ENCODE measurements around the gene HSP90B1. TPM values are rescaled to one million over a fixed set of nuclear protein-coding genes. Genes with fewer than 3 reads are reported as not detected.

HSP90B1 gene
- total RNA-seq, 1 experiment from 2014 or later = 864 TPM

DNA sequence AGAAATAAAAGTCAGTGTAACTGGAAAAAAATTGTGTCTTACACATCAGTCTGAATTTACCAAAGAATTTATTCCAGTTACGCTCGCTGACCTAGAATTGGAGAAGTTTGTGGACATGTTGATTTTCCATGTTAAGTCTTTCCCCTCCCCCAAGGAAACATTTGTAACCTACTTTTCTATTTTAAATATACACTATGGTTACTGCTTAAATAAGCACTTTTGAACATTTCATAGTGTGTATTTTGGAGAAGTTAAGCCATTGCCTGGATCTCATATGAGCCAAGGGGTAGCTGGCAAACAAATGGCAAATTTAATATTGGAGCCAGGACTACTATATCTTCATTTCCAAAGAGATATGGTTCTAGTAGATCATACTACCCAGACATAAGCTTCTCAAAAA is 46.3 kb upstream of the HSP90B1 start:
- peaks cover 9% of the 10 kb centered on the region for H3K4me1 Mint-ChIP-seq
- H3K27ac Mint-ChIP-seq = no peak overlapping the region
- TF ChIP-seq PRRX2 (CRISPR knock-in tag; IDR thresholded peaks at IDR 0.05) (no peak), ATF1 (CRISPR knock-in tag; IDR thresholded peaks at IDR 0.05) (no peak), FOXP1 (CRISPR knock-in tag; IDR thresholded peaks at IDR 0.05; ENCODE audit: borderline replicate concordance) (no peak), ESRRA (CRISPR knock-in tag; IDR thresholded peaks at IDR 0.05; ENCODE audit: borderline replicate concordance) (no peak), GABPB1 (CRISPR knock-in tag; IDR thresholded peaks at IDR 0.05) (no peak)
- TF ChIP-seq, protein P1, sequence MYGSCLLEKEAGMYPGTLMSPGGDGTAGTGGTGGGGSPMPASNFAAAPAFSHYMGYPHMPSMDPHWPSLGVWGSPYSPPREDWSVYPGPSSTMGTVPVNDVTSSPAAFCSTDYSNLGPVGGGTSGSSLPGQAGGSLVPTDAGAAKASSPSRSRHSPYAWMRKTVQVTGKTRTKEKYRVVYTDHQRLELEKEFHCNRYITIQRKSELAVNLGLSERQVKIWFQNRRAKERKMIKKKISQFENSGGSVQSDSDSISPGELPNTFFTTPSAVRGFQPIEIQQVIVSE (CRISPR knock-in tag; IDR thresholded peaks at IDR 0.05; ENCODE audit: borderline replicate concordance) = no peak
- TF ChIP-seq, protein P2, sequence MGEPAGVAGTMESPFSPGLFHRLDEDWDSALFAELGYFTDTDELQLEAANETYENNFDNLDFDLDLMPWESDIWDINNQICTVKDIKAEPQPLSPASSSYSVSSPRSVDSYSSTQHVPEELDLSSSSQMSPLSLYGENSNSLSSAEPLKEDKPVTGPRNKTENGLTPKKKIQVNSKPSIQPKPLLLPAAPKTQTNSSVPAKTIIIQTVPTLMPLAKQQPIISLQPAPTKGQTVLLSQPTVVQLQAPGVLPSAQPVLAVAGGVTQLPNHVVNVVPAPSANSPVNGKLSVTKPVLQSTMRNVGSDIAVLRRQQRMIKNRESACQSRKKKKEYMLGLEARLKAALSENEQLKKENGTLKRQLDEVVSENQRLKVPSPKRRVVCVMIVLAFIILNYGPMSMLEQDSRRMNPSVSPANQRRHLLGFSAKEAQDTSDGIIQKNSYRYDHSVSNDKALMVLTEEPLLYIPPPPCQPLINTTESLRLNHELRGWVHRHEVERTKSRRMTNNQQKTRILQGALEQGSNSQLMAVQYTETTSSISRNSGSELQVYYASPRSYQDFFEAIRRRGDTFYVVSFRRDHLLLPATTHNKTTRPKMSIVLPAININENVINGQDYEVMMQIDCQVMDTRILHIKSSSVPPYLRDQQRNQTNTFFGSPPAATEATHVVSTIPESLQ (CRISPR knock-in tag; IDR thresholded peaks at IDR 0.05) = no peak
- POLR2A ChIA-PET = no interaction called here
- no peak overlapping the region for H3K4me3 Mint-ChIP-seq
- ATAC-seq (no peak), DNase-seq (ENCODE audit: low spot score) (no peak)
- CTCF ChIA-PET = interaction anchor here (0.9 to 1.1 kb wide), 4 partner anchors 16 to 163 kb away, joined by 3 to 5 read pairs (median 3); a partner anchor contains a TSS
- no peaks in the 10 kb centered on the region for H3K27me3 Mint-ChIP-seq (ENCODE audit: low read depth)
- no peaks in the 10 kb centered on the region for H3K9me3 Mint-ChIP-seq
- no peaks in the 10 kb centered on the region for H3K36me3 Mint-ChIP-seq

DNA sequence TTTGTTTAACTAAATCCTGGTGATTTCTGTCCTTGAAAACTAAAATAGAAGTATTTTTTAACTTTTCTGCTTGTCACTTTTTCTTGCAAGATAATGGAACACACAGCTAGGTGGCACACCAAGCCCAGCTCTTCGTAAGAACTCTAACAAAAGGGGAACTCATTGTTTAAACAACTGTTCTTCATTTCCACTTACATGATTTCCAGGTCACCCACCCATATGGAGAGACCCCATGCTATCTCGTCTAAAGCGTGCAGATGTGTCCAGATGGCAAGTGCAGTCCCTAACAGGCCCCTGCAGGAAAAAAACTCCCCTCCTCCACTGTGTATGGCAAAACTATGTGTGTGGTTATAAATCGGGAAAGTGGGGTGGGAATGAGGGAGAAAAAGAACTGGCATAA is 45.9 kb upstream of the HSP90B1 start:
- Mint-ChIP-seq H3K4me1 (peaks cover 9% of the 10 kb centered on the region), H3K9me3 (no peaks in the 10 kb centered on the region), H3K4me3 (no peak overlapping the region), H3K36me3 (no peaks in the 10 kb centered on the region), H3K27me3 (ENCODE audit: low read depth) (no peaks in the 10 kb centered on the region), H3K27ac (no peak overlapping the region)
- CTCF ChIA-PET = interaction anchor here (0.9 to 1.1 kb wide), 4 partner anchors 15 to 163 kb away, joined by 3 to 5 read pairs (median 3); a partner anchor contains a TSS
- ATAC-seq (no peak), DNase-seq (ENCODE audit: low spot score) (no peak)
- TF ChIP-seq ATF1 (CRISPR knock-in tag; IDR thresholded peaks at IDR 0.05) (no peak), NFATC4 (CRISPR knock-in tag; IDR thresholded peaks at IDR 0.05) (no peak), ZNF416 (CRISPR knock-in tag; IDR thresholded peaks at IDR 0.05) (no peak), ELF4 (CRISPR knock-in tag; IDR thresholded peaks at IDR 0.05; ENCODE audit: low read depth) (no peak), PRRX2 (CRISPR knock-in tag; IDR thresholded peaks at IDR 0.05) (no peak), CBFB (CRISPR knock-in tag; IDR thresholded peaks at IDR 0.05; ENCODE audit: low read depth) (no peak), ZNF423 (CRISPR knock-in tag; IDR thresholded peaks at IDR 0.05) (no peak), OVOL2 (CRISPR knock-in tag; IDR thresholded peaks at IDR 0.05; ENCODE audit: borderline replicate concordance) (no peak)
- TF ChIP-seq, protein P3, sequence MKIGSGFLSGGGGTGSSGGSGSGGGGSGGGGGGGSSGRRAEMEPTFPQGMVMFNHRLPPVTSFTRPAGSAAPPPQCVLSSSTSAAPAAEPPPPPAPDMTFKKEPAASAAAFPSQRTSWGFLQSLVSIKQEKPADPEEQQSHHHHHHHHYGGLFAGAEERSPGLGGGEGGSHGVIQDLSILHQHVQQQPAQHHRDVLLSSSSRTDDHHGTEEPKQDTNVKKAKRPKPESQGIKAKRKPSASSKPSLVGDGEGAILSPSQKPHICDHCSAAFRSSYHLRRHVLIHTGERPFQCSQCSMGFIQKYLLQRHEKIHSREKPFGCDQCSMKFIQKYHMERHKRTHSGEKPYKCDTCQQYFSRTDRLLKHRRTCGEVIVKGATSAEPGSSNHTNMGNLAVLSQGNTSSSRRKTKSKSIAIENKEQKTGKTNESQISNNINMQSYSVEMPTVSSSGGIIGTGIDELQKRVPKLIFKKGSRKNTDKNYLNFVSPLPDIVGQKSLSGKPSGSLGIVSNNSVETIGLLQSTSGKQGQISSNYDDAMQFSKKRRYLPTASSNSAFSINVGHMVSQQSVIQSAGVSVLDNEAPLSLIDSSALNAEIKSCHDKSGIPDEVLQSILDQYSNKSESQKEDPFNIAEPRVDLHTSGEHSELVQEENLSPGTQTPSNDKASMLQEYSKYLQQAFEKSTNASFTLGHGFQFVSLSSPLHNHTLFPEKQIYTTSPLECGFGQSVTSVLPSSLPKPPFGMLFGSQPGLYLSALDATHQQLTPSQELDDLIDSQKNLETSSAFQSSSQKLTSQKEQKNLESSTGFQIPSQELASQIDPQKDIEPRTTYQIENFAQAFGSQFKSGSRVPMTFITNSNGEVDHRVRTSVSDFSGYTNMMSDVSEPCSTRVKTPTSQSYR (CRISPR knock-in tag; IDR thresholded peaks at IDR 0.05) = no peak
- POLR2A ChIA-PET = no interaction called here

DNA sequence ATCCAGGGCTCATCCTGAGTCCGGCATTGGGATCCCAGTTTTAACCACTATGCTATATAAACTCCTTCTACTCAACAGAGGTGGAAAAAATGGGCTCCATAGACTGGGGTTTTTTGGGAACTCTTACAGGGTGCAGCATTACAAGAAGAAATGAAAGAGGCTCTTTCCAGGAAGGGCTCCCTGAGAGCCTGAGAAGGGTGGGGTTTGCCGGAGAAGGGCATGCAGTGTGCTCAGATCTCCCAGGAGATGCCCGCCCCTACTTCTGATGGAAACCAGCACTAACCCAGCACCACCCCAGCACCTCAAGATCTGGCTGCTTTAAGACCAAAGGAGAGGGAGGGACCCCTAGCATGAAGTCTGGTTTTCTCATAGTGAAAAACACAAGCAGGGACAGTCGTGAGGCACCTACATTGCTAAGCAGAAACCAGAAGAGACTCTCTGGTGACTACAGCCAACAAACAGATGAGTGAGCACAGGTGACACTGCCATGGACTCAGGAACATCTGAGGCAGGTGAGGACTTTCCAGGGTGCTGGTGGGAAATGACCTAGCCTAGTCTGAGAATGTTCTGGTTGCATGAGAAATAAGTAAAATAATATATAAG is 43.9 kb upstream of the HSP90B1 start:
- no peaks in the 10 kb centered on the region for H3K9me3 Mint-ChIP-seq
- no peak for ATAC-seq
- H3K4me1 Mint-ChIP-seq = no peaks in the 10 kb centered on the region
- no peaks in the 10 kb centered on the region for H3K36me3 Mint-ChIP-seq
- DNase-seq (ENCODE audit: low spot score) = no peak
- H3K4me3 Mint-ChIP-seq = no peak overlapping the region
- H3K27me3 Mint-ChIP-seq (ENCODE audit: low read depth) = no peaks in the 10 kb centered on the region
- no peak overlapping the region for H3K27ac Mint-ChIP-seq
- ChIA-PET CTCF (interaction anchor here (0.6 kb wide), 1 partner anchor 43 kb away, joined by 3 read pairs; no protein-coding TSS in a partner anchor), POLR2A (no interaction called here)
- TF ChIP-seq TP53 (CRISPR knock-in tag; IDR thresholded peaks at IDR 0.05) = no peak
- TF ChIP-seq, protein P4, sequence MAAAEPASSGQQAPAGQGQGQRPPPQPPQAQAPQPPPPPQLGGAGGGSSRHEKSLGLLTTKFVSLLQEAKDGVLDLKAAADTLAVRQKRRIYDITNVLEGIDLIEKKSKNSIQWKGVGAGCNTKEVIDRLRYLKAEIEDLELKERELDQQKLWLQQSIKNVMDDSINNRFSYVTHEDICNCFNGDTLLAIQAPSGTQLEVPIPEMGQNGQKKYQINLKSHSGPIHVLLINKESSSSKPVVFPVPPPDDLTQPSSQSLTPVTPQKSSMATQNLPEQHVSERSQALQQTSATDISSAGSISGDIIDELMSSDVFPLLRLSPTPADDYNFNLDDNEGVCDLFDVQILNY (CRISPR knock-in tag; IDR thresholded peaks at IDR 0.05) = no peak
- TF ChIP-seq NFATC4 (CRISPR knock-in tag; IDR thresholded peaks at IDR 0.05) = no peak
- TF ChIP-seq NFYB (CRISPR knock-in tag; conservative IDR thresholded peaks at IDR 0.05; ENCODE audit: low read depth) = no peak
- no peak for TF ChIP-seq ZBTB21 (CRISPR knock-in tag; IDR thresholded peaks at IDR 0.05; ENCODE audit: borderline replicate concordance)
- TF ChIP-seq ZNF317 (CRISPR knock-in tag; IDR thresholded peaks at IDR 0.05; ENCODE audit: borderline replicate concordance, low read depth) = no peak
- TF ChIP-seq, protein P5, sequence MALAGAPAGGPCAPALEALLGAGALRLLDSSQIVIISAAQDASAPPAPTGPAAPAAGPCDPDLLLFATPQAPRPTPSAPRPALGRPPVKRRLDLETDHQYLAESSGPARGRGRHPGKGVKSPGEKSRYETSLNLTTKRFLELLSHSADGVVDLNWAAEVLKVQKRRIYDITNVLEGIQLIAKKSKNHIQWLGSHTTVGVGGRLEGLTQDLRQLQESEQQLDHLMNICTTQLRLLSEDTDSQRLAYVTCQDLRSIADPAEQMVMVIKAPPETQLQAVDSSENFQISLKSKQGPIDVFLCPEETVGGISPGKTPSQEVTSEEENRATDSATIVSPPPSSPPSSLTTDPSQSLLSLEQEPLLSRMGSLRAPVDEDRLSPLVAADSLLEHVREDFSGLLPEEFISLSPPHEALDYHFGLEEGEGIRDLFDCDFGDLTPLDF (CRISPR knock-in tag; IDR thresholded peaks at IDR 0.05) = no peak
- TF ChIP-seq, protein P6, sequence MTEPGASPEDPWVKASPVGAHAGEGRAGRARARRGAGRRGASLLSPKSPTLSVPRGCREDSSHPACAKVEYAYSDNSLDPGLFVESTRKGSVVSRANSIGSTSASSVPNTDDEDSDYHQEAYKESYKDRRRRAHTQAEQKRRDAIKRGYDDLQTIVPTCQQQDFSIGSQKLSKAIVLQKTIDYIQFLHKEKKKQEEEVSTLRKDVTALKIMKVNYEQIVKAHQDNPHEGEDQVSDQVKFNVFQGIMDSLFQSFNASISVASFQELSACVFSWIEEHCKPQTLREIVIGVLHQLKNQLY (CRISPR knock-in tag; IDR thresholded peaks at IDR 0.05) = no peak
